ENCODE data around the gene NFAT5. TPM values are rescaled to one million over a fixed set of nuclear protein-coding genes. Genes with fewer than 3 reads are reported as not detected.

The NFAT5 gene
- total RNA-seq, 1 donor from 2014 or later = 14.3 TPM

- H3K4me1 ChIP-seq = peaks cover 8% of the 10 kb centered on the region
- H3F3A ChIP-seq (ENCODE audit: low read depth) = peaks cover 10% of the 10 kb centered on the region
- TF ChIP-seq EZH2phosphoT487 (IDR thresholded peaks at IDR 0.05) (no peak), CTCF (IDR thresholded peaks at IDR 0.05) (no peak)
- no peaks in the 10 kb centered on the region for H3K9me3 ChIP-seq (ENCODE audit: low read depth)
- Mint-ChIP-seq H3K4me3 (no peak overlapping the region), H3K4me1 (no peaks in the 10 kb centered on the region), H3K36me3 (peaks cover 3% of the 10 kb centered on the region), H3K27me3 (ENCODE audit: insufficient read depth, low read depth) (no peaks in the 10 kb centered on the region), H3K27ac (no peak overlapping the region), H3K9me3 (no peaks in the 10 kb centered on the region)
- no peak overlapping the region for H3K27ac ChIP-seq
- H3K36me3 ChIP-seq = peaks cover 11% of the 10 kb centered on the region
- H4K20me1 ChIP-seq (ENCODE audit: low read depth) = no peaks in the 10 kb centered on the region
- no peaks in the 10 kb centered on the region for H3K79me2 ChIP-seq (ENCODE audit: low read depth)
- DNase-seq (ENCODE audit: low spot score) = no peak
- H3K4me3 ChIP-seq = no peak overlapping the region
- no peak overlapping the region for H3K4me2 ChIP-seq
- H3K27me3 ChIP-seq = no peaks in the 10 kb centered on the region
- H3K9ac ChIP-seq = no peak overlapping the region
- H2AFZ ChIP-seq (replicated peaks) = no peak overlapping the region
These were observed 134.1 kb downstream of the NFAT5 start for GRCh38 chr16:69699915-69700314.

DNA sequence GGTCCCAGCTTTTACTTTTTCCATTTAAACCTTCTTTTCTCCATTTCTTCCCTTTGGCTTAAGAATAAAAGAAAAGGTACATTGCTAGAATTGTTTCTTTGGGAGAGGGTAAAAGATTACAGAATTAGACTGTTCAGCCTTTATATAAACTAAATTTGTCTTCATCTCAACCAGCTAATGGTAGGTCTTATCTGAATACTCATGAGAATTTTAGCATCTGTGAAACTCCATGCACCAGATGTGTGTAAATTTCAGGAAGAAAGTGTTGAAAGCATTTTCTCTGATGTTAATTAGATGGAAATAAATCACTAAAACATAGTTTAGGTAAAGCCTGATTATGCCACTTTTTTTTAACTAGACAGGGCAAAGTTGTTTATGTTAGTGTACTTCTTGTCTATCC, 135.7 kb downstream of the NFAT5 start:
- Histone ChIP-seq H3K4me3 (no peak overlapping the region), H3K9ac (no peak overlapping the region), H4K20me1 (ENCODE audit: low read depth) (no peaks in the 10 kb centered on the region), H3K36me3 (no peaks in the 10 kb centered on the region), H3K79me2 (ENCODE audit: low read depth) (no peaks in the 10 kb centered on the region), H2AFZ (replicated peaks) (no peak overlapping the region), H3K9me3 (ENCODE audit: low read depth) (no peaks in the 10 kb centered on the region), H3K27ac (no peak overlapping the region), H3K27me3 (no peaks in the 10 kb centered on the region), H3K4me1 (peaks cover 8% of the 10 kb centered on the region), H3F3A (ENCODE audit: low read depth) (peaks cover 9% of the 10 kb centered on the region), H3K4me2 (no peak overlapping the region)
- Mint-ChIP-seq H3K36me3 (no peaks in the 10 kb centered on the region), H3K9me3 (no peaks in the 10 kb centered on the region), H3K4me3 (no peak overlapping the region), H3K4me1 (no peaks in the 10 kb centered on the region), H3K27me3 (ENCODE audit: insufficient read depth, low read depth) (no peaks in the 10 kb centered on the region), H3K27ac (no peak overlapping the region)
- DNase-seq (ENCODE audit: low spot score) = no peak
- no peak for TF ChIP-seq EZH2phosphoT487 (IDR thresholded peaks at IDR 0.05)
- no peak for TF ChIP-seq CTCF (IDR thresholded peaks at IDR 0.05)
- TF ChIP-seq EZH2 (IDR thresholded peaks at IDR 0.05) = no peak

- Histone ChIP-seq H3K9me3 (ENCODE audit: low read depth) (no peaks in the 10 kb centered on the region), H3K27me3 (no peaks in the 10 kb centered on the region), H3K9ac (no peak overlapping the region), H3F3A (ENCODE audit: low read depth) (peaks cover 10% of the 10 kb centered on the region), H4K20me1 (ENCODE audit: low read depth) (no peaks in the 10 kb centered on the region), H3K4me3 (no peak overlapping the region), H3K36me3 (no peaks in the 10 kb centered on the region), H3K79me2 (ENCODE audit: low read depth) (no peaks in the 10 kb centered on the region), H3K27ac (no peak overlapping the region), H3K4me1 (peaks cover 8% of the 10 kb centered on the region), H3K4me2 (no peak overlapping the region), H2AFZ (replicated peaks) (no peak overlapping the region)
- no peak for DNase-seq (ENCODE audit: low spot score)
- no peaks in the 10 kb centered on the region for H3K36me3 Mint-ChIP-seq
- no peaks in the 10 kb centered on the region for H3K9me3 Mint-ChIP-seq
- H3K4me1 Mint-ChIP-seq = no peaks in the 10 kb centered on the region
- TF ChIP-seq EZH2phosphoT487 (IDR thresholded peaks at IDR 0.05) (no peak), CTCF (IDR thresholded peaks at IDR 0.05) (no peak), EZH2 (IDR thresholded peaks at IDR 0.05) (no peak)
- no peak overlapping the region for H3K4me3 Mint-ChIP-seq
- no peak overlapping the region for H3K27ac Mint-ChIP-seq
- no peaks in the 10 kb centered on the region for H3K27me3 Mint-ChIP-seq (ENCODE audit: insufficient read depth, low read depth)
These were observed 136.1 kb downstream of the NFAT5 start for GRCh38 chr16:69701866-69702265.

GRCh38 chr16:69703638-69704037, 137.9 kb downstream of the NFAT5 start:
- Histone ChIP-seq H3K4me2 (no peak overlapping the region), H3K4me1 (no peaks in the 10 kb centered on the region), H3K4me3 (no peak overlapping the region), H3K9ac (no peak overlapping the region), H3K36me3 (no peaks in the 10 kb centered on the region), H3K79me2 (ENCODE audit: low read depth) (no peaks in the 10 kb centered on the region), H4K20me1 (ENCODE audit: low read depth) (no peaks in the 10 kb centered on the region), H3K27me3 (no peaks in the 10 kb centered on the region), H3K27ac (no peak overlapping the region), H2AFZ (replicated peaks) (no peak overlapping the region), H3F3A (ENCODE audit: low read depth) (peaks cover 11% of the 10 kb centered on the region), H3K9me3 (ENCODE audit: low read depth) (no peaks in the 10 kb centered on the region)
- TF ChIP-seq CTCF (IDR thresholded peaks at IDR 0.05) (no peak), EZH2phosphoT487 (IDR thresholded peaks at IDR 0.05) (no peak), EZH2 (IDR thresholded peaks at IDR 0.05) (no peak)
- H3K27me3 Mint-ChIP-seq (ENCODE audit: insufficient read depth, low read depth) = no peaks in the 10 kb centered on the region
- DNase-seq (ENCODE audit: low spot score) = no peak
- H3K4me3 Mint-ChIP-seq = no peak overlapping the region
- no peaks in the 10 kb centered on the region for H3K4me1 Mint-ChIP-seq
- no peak overlapping the region for H3K27ac Mint-ChIP-seq
- H3K36me3 Mint-ChIP-seq = no peaks in the 10 kb centered on the region
- no peaks in the 10 kb centered on the region for H3K9me3 Mint-ChIP-seq

All from neural progenitor cell (in vitro differentiated cells).